DMS79 (cell line): ENCODE measurements around the gene AFG3L2.
A peak's percentile ranks its signal among the peaks of the same experiment; 100 is the strongest.

Source experiments
- DNase-seq: peaks from one replicate; lab custom pipeline; 2025; lab: John Stamatoyannopoulos, UW

AFG3L2 gene

DNA sequence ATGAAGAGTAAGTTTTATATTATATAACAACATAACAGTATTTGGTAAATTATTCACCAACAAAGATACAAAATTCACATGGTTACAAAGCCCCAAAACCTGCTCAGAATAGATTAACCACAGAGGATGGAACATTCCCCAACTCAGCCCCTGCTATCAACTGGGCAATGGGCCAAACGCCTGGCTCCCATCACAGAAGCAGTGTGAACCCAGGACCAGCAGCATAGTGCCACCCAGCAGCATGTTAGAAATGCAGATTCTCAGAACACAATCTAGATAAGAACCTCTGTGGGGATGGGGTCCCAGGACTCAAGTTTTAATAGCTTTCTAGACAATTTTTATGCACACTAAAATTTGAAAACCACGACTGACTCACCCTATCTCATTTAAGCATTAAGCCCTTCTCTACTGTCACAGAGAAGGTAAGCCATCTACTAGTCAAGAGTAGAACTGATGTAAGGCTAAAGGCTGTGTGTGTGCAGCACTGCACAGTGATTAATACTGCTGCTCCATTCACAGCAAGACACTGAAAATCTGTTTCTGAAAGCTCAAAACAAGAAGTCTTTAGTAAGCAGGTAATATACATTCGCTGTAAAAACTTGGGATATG is 15.2 kb downstream of the AFG3L2 start:
- DNase-seq: no peak

DNA sequence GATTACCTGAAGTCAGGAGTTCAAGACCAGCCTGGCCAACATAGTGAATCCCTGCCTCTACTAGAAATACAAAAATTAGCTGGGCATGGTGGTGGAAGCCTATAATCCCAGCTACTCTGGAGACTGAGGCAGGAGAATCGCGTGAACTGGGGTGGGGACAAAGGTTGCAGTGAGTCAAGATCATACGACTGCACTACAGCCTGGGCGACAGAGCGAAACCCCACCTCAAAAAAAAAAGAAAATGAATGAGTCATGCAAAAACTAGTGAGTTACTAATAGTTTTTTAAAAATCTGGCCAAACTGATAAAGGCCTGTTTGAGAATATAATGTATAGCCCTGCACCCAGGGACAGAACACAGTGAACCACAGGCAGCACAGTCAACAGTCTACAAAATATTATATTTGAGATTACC is 17.5 kb downstream of the AFG3L2 start:
- no peak for DNase-seq

DNA sequence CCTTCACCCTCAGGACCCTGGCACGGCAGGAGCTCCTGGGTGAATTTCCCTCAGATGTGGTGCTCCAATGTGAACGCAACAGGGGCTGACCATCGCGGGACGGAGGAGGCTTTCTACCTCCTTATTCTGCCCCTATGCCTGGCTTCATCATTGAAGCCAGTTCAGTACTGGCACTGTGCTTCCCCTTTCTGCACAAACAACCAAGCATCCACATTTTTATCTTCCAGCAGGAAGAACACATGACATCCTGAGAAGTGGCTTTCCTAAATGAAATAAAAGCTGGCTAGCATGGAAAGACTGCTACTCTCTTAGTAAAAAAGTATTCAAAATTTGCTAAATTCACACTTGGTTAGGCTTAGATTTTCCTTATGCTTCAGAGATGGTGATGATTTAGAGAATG is 24.8 kb downstream of the AFG3L2 start:
- no peak for DNase-seq

DNA sequence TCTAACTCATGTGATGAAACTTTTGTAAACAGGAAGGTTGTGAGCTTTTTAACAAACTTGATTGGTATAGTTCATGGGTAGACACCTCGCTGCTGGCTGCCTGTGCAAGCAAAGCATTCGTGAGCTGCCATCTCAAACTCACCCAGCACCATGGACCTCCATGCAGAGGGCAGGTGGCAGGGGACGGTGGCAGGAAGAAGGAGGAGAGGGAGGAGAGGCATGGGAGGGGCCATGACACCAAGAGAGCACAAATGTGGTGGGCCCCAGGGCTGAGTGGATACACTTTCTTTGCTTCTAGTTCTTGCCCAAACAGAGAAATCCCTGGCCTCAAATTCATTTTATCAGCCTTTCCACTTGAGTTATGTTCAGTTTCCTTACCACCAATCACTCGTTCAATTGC is 29.1 kb downstream of the AFG3L2 start:
- DNase-seq: no peak

DNA sequence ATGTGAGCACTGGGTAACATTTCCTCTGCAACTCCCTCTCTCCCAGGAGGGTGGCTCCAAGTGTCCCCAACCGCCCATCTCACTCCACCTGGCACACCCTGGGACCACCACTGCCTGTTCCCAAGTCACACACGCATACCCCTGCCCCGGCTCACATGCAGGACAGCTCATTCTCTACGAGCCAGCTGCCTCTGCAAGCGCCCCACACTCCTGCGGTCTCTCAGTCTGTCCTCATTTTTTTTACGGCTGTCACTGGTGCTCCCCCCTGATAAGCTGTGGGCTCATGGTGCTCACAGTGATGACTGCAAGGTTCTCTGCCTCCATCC is 30.8 kb downstream of the AFG3L2 start:
- no peak for DNase-seq

DNA sequence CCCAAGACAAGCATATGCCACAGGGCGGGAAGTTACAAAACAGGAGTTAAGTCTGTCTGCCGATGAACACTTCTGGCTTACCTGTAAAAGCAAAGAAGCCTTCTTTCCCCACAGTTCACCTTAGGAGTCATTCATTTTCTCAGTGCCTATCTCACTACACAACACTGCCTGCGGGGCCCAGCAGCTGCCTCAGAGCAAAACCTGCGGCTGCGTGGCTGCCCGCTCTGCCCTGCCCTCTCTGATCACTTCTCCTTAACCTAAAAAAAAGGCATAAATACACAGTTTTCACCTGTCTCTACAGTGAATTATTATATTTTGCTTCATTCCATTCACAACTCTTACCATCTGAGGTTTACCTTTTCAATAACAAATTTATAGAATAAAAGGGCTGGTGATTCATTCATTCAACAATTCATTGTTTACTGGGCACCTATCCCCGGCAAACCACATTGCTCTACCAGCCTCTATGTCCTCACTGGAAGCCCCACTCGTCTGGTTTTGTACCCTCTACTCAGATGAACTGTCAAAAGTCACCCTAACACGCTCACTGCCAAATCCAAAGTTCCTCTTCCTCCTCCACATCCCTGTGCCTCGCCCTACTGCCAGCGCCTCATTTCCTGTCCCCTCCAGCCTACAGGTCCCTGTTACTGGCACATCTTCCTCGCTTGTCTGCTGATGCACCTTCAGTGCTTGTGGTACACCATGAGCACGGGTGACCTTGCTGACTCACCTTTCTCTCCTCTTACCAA is 31.4 kb downstream of the AFG3L2 start:
- no peak for DNase-seq

DNA sequence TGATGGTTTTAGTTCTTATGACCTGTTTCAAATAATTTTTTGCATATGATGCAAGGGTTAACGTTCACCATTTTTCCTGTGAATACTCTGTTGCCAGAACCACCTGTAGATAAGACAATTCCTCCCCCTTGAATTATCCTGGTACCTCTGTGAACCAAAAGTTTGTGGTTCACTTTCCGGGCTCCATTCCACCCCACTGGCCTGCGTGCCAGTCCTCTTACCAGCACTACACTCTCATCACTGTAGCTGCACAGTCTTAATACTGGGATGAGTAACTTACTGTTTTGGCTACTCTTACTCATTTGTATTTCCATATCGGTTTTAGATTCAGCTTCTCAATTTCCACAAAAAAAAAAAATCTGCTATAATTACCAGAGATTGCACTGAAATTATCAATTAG is 34.4 kb downstream of the AFG3L2 start:
- DNase-seq: no peak

DNA sequence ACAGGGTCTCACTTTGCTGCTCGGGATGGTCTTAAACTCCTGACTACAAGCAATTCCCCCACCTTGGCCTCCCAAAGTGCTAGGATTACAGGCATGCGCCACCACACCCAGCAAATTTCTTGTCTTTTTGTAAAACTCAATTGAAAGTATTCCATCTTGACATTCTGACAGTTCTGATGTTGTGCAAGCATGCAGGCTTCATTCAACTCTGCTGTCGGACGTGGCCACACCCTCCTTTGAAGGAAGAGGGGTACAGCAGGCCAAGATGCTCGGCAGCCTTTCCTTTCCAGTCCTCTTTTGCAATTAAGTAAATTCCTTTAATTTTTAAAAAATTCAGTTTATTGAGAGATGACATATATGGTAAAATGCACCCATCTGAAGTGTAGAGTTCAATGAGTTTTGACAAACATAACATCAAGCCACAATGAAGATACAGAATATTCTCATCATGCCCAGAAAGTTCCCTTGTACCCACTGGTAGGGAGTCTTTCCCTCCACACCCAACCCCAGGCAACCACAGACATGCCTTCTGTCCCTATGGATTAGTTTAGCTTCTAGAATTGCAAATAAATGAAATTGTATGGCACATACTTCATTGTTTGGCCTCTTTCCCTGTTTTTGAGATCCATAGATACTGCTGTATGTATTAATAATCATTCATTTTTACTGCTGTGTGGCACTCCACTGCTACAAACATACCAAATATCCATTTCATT is 35.9 kb downstream of the AFG3L2 start:
- DNase-seq: no peak

DNA sequence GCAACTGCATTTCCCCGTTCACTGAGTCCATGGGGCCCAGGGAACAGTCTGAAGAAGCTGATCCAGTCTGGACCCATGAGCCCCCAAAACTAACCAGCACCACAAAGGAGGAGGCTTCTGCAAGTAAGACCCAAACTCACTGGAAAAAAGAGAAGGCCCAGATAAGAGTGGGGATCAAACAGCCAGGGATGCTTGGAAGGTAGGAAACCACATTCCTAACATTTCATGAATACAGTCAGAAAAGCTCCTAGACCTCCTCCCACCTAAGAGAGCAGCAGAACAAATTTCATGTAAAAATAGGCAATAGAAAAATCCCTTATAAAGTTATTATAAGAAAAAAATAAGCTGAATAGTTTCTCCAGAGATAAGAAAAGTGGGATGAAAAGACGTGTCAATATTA is 38.6 kb downstream of the AFG3L2 start:
- DNase-seq: no peak

DNA sequence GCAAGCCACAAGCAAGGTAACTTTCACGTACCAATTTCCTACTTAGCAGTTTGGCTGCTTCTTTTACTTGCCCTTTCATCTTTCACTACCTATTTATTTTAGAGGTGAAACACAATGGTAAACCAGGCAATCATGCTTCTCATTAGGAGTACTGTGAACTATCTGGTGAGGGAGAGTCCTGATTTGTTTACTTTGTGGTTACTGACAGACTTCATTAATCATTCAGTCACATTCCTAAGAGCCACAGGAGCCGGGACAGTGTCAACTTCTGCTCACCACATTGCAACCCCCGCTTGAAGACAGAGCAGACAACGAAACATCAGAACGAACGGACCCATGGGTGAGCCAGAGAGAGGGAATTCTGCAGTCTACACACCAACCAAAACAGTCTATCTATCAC is 40.1 kb downstream of the AFG3L2 start:
- DNase-seq: peak; percentile 9

DNA sequence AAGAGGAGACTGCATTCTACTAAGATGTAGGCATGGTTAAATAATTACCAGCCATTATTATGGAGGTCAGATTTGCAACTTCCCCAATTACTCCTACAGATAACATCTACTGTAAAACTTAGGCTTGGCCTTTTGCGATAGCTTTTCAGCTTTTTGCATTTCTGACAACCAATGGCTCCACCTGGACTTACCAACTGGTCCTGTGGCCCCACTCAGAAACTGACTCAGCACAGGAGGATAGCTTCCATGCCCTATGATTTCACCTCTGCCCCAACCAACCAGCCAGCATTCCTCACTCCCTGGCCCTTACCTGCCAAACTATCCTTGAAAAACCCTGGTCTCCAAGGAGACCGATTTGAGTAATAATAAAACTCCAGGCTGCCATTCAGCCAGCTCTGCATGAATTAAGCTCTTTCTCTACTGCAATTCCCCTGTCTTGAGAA is 40.8 kb downstream of the AFG3L2 start:
- no peak for DNase-seq

DNA sequence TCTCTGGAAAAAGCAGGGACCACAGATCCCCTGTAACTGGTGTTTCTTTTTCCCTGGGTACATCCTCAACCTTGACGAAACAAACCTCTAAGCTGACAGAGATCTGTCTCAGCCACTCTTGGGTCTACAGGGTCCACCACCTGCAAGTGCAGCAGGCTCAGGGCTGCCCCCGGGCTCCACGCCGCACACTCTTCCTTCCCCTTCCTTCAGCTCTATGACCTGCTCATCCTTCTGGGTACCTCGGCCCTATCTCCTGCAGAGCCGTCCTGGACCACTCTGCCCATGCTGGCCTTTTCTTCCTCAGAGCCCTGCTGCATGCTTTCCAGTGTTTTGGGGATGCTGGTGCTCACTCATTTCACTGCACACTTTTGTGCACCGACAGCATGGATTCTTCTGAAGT is 41.5 kb downstream of the AFG3L2 start:
- no peak for DNase-seq

DNA sequence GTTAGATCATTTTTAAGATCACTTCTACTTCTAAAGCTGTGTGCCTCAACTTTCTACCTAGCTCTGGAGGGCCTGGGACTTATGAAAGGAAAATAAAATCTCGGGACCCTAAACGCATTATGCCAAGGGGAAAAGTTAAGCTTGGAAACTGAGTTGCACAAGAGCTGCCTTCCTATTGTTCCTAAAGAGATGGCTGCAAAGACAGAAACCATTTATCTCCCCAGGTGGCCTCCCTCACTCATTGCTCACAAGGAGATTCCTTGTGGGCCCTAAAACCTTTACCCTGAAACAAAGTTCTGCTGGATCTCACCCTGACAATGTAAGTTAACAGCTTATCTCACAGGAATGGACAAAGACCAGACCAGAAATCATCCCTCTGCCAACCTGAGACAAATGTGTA is 42.2 kb downstream of the AFG3L2 start:
- no peak for DNase-seq

DNA sequence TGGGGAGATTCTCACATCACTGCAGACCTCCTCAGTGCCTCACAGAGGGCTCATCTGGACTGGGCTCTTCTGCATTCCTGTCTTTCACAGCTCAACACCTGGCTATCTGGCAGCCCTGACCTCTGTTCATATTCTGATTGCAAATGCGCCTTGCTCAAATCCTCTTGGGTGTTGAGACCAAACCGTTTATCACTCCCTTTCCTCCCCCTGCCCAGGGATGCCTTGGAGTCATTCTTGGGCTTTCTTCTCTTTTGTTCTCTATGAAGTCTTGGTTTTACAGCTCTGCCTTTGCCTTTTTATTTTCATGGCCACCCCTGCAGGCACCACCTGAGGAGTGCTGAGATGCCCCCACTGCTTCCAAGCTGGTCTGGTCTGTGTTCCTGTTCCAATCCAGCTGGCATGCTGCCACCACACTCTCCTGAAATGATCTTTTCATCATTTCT is 42.6 kb downstream of the AFG3L2 start:
- DNase-seq: peak; percentile 61

DNA sequence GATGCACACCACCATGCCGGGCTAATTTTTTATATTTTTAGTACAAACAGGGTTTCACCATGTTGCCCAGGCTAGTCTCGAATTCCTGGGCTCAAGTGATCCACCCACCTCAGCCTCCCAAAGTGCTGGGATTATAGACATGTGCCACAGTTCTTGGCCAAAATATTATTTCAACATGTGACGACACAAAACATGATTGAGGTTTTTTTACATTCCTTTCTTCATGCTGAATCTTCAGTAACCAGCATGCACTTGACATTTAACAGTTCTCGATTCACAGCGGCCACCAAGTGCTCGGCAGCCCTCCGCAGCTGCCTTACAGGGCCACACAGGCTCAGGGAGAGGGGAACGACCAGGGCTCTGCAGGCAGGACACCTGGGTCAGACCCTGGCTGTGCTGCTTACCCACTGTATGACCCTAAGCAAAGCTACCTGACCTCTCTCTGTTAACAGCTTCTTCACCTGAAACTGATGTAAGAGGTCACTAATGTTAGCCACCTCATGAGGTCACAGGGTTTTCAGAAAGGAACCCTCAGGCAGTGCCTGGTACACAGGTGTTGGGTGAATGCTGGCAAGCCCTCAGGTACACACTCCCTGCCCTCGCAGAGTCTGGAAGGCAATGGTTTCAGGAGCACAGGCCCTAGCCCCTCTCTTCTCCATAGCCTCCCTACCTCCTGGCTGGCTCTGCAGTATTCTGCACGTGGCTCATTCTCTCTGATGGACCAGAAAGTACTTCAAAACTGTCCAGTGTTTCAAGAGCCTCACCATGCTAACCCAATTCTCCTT is 43.3 kb downstream of the AFG3L2 start:
- peak; percentile 35 for DNase-seq

DNA sequence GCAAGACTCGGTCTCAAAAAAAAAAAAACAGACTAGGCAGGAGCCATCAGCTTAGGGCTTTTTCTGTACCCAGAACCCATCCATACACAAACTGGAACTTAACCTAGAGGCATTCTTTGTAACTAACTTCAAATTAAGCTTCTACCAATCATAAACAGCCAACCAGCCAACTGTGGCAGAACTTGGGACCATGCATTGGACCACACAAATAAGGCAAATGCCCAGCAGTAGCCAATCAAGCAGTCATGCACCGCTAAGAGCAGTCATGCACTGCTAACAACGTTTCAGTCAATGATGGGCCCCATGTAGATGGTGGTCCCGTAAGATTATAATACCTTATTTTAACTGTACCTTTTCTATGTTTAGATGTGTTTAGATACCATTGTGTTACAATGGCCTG is 46.3 kb downstream of the AFG3L2 start:
- DNase-seq: no peak

DNA sequence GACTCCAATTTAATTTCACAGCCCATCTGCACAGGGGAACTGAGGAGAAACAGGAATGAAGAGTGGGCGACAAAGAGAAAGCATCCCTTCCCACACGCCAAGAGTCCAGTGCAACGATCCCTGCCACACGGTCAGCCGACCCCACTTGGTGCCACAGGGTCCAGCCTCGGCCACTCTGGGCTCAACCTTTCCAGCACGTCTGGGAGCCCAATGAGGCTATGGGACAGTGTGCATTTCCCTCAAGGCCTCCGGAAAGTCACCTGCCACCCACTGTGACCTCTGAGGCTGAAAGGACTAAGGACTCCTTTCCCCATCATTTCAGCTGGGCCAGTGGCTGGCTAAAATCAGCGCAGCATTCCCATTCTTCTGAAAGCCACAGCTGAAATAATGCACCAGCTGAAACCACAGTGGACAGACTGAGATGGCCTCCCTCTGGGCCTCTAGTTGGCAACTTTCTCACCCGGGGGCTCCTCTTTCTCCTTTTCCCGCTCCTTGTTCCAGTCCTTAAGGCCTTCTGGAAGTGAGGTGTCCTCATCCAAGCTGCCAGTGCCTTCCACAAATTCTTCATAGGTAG is 47.8 kb downstream of the AFG3L2 start:
- no peak for DNase-seq

DNA sequence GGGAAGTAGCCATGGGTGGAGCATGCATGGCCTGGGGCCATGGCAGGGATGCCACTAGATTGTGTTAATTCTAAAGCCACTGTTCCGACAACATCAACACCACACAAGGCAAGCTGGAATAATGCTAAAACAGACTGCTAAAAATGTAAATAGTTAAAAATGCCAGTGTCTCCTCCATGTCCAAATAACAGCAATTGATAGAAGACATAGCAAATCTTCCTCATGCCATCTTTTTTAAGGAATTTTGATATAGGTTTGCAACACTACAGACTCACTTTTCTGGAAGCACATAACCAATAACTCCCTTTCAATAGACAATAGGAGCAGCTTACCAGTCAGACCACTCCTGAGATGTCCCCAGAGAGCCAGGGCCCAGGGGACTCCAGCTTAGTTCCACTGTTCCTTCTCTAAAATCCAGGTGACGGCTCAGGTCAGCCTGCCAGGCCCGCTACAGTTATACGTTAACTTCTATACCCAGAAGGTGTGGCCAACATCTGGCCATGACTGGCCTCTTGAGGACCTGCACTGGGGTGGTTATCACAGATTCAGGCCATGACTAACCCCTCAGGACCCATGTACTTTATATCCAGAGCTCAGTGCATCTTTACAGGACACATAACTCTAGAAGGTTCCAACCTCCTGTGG is 48.7 kb downstream of the AFG3L2 start:
- no peak for DNase-seq

DNA sequence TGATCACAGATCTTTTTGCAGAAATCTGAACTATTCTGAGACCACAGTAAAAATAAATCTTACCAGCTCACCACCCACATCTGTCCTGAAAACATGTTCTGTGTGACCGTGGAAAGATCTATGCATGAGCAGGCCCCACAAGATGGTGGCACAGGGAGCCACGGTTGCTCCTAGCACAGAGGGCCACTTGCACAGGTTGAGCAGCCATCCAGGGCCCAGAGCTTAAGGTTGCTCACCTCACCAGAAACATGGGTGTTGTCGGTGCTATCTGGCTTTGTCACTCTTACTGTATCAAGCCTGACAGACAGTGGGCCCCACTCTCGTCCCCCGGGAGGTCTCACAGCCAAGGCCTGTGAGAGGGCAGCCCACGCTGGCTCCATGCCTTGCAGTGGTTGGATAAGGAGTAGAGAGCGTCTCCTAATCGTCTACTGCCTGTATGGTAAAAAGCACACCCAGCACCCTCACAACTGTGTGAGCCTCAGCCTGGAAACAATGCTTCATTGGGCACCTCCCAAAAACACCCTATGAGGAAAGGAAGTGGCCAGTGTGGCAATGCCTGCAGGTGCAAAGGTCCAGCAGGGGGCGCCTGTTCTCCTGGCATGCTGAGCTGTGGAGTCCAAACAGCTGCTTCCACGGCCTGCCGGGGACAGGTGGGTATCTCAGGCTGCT is 49.4 kb downstream of the AFG3L2 start:
- no peak for DNase-seq

DNA sequence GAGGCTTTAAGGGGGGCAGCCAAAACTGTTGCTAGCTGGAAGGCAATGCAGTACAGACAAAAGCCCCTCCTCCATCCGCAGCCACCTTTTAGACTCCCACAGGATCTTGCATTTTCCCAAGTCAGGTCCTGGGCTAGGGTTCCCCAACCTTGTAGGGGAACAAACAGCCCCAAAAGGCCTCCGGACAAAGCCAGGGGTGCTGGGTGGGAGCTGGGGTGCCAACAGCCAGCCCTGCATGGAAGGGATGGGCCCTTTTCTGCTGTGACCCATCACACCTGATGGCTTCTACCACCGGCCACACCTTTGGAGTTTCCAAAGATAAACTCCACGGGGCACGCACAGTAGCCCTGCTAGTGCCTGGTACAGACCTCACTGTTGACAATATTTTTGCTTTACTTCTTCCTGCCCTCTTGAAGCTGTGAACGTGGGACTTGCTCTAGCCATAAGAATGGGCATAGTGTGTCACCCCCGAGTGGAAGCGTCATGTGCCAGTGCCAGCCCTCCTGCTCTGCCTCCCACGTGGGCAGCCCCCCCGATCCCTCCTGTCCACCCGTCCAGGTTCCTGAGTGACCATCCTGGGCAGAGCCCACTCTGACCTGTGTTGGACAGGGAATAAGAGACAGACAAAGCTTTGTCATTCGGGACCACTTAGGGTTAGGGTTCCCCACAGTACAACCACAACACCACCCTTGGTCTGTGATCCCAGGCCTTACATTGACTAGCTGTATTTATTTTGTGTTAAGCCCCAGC is 50.1 kb downstream of the AFG3L2 start:
- no peak for DNase-seq
